HEK293T (cell line): ENCODE data around the gene PTTG1IP.
A peak's percentile ranks its signal among the peaks of the same experiment; 100 is the strongest.

ENCODE experiments used
- CTCF ChIA-PET: fragments of 350-600 bp; formaldehyde crosslinking; extraction: SDS; loops from one replicate; lab custom pipeline; 2021; ENCODE audit warnings: antibody characterized with exemption, inconsistent platforms; lab: Yijun Ruan, JAX
- POLR2A ChIA-PET: fragments of 350-600 bp; formaldehyde crosslinking; extraction: SDS; loops from one replicate; lab custom pipeline; 2020; ENCODE audit warnings: antibody characterized with exemption, inconsistent platforms; lab: Yijun Ruan, JAX
- DNase-seq: peaks from one replicate; pipeline ENCODE4 v3.0.0; 2012; ENCODE audit warnings: mixed read lengths; ENCODE audit errors: extremely low spot score
- ARNT ChIP-seq: fragments of 450-650 bp; IDR thresholded peaks from 2 replicates; pipeline ENCODE4 v1.6.1; 2017; ENCODE audit warnings: mild to moderate bottlenecking
- BHLHE40 ChIP-seq: fragments of 450-650 bp; IDR thresholded peaks from 2 replicates; pipeline ENCODE4 v1.6.1; 2016; ENCODE audit warnings: mild to moderate bottlenecking, moderate library complexity, borderline replicate concordance
- CTBP1 ChIP-seq: fragments of 450-650 bp; IDR thresholded peaks from 2 replicates; pipeline ENCODE4 v1.6.1; 2016; ENCODE audit warnings: borderline replicate concordance
- ELF4 ChIP-seq: fragments of 450-650 bp; IDR thresholded peaks from 2 replicates; pipeline ENCODE4 v1.6.1; 2017; ENCODE audit warnings: antibody characterized with exemption
- FOXA1 ChIP-seq: fragments of 450-650 bp; IDR thresholded peaks from 2 replicates; pipeline ENCODE4 v1.6.1; 2016; ENCODE audit warnings: mild to moderate bottlenecking
- FOXK2 ChIP-seq: fragments of 450-650 bp; IDR thresholded peaks from 2 replicates; pipeline ENCODE4 v1.6.1; 2016; ENCODE audit warnings: mild to moderate bottlenecking
- FOXM1 ChIP-seq: fragments of 450-650 bp; IDR thresholded peaks from 2 replicates; pipeline ENCODE4 v1.6.1; 2017; ENCODE audit warnings: mild to moderate bottlenecking, borderline replicate concordance
- HDGF ChIP-seq: fragments of 450-650 bp; IDR thresholded peaks from 2 replicates; pipeline ENCODE4 v1.6.1; 2017; ENCODE audit warnings: antibody characterized with exemption, borderline replicate concordance
- L3MBTL2 ChIP-seq: fragments of 450-650 bp; conservative IDR thresholded peaks from 2 replicates; pipeline ENCODE4 v1.6.1; 2016; ENCODE audit warnings: mild to moderate bottlenecking
- LEF1 ChIP-seq: fragments of 450-650 bp; IDR thresholded peaks from 2 replicates; pipeline ENCODE4 v1.6.1; 2017; ENCODE audit warnings: mild to moderate bottlenecking, borderline replicate concordance
- NFRKB ChIP-seq: fragments of 450-650 bp; IDR thresholded peaks from 2 replicates; pipeline ENCODE4 v1.6.1; 2016; ENCODE audit warnings: mild to moderate bottlenecking, moderate library complexity
- SP1 ChIP-seq: fragments of 450-650 bp; IDR thresholded peaks from 2 replicates; pipeline ENCODE4 v1.6.1; 2017
- SUZ12 ChIP-seq: fragments of 450-650 bp; IDR thresholded peaks from 2 replicates; pipeline ENCODE4 v1.6.1; 2016; ENCODE audit warnings: mild to moderate bottlenecking
- TARDBP ChIP-seq: fragments of 450-650 bp; IDR thresholded peaks from 2 replicates; pipeline ENCODE4 v1.6.1; 2016
- ZNF384 ChIP-seq: fragments of 450-650 bp; IDR thresholded peaks from 2 replicates; pipeline ENCODE4 v1.6.1; 2016
- TF ChIP-seq, protein P1 (sequence below): fragments of 450-650 bp; IDR thresholded peaks from 2 replicates; pipeline ENCODE4 v1.6.1; 2016

The PTTG1IP gene

GRCh38 chr21:44817506-44817880, 56.0 kb downstream of the PTTG1IP start:
- CTCF ChIA-PET: no interaction called here
- POLR2A ChIA-PET: interaction anchor here (0.6 to 1.0 kb wide), 6 partner anchors 9 to 56 kb away, joined by 3 to 11 read pairs (median 3); partner anchors contain the start of genes PTTG1IP and UBE2G2
- DNase-seq: peak; percentile 99
- TF ChIP-seq, protein P1, sequence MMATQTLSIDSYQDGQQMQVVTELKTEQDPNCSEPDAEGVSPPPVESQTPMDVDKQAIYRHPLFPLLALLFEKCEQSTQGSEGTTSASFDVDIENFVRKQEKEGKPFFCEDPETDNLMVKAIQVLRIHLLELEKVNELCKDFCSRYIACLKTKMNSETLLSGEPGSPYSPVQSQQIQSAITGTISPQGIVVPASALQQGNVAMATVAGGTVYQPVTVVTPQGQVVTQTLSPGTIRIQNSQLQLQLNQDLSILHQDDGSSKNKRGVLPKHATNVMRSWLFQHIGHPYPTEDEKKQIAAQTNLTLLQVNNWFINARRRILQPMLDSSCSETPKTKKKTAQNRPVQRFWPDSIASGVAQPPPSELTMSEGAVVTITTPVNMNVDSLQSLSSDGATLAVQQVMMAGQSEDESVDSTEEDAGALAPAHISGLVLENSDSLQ: no peak
- TF ChIP-seq TARDBP (no peak), FOXA1 (no peak), NFRKB (no peak), CTBP1 (no peak), SUZ12 (no peak), ARNT (no peak), SP1 (no peak), BHLHE40 (no peak), L3MBTL2 (no peak), ZNF384 (no peak), FOXM1 (no peak), ELF4 (no peak), HDGF (no peak), LEF1 (no peak), FOXK2 (no peak)

GRCh38 chr21:44816761-44817505, 56.6 kb downstream of the PTTG1IP start:
- TF ChIP-seq FOXA1: no peak
- no peak for TF ChIP-seq FOXK2
- no peak for TF ChIP-seq SUZ12
- no peak for TF ChIP-seq ARNT
- TF ChIP-seq, protein P1: no peak
- TF ChIP-seq NFRKB: no peak
- TF ChIP-seq TARDBP: no peak
- TF ChIP-seq ZNF384: no peak
- no peak for TF ChIP-seq HDGF
- TF ChIP-seq CTBP1: no peak
- TF ChIP-seq FOXM1: no peak
- no peak for TF ChIP-seq SP1
- no peak for TF ChIP-seq BHLHE40
- no peak for TF ChIP-seq LEF1
- TF ChIP-seq L3MBTL2: no peak
- TF ChIP-seq ELF4: no peak
- DNase-seq: no peak
- ChIA-PET POLR2A (interaction anchor here (0.6 to 1.0 kb wide), 6 partner anchors 8 to 57 kb away, joined by 3 to 11 read pairs (median 3); partner anchors contain the start of genes PTTG1IP and UBE2G2), CTCF (no interaction called here)

DNA sequence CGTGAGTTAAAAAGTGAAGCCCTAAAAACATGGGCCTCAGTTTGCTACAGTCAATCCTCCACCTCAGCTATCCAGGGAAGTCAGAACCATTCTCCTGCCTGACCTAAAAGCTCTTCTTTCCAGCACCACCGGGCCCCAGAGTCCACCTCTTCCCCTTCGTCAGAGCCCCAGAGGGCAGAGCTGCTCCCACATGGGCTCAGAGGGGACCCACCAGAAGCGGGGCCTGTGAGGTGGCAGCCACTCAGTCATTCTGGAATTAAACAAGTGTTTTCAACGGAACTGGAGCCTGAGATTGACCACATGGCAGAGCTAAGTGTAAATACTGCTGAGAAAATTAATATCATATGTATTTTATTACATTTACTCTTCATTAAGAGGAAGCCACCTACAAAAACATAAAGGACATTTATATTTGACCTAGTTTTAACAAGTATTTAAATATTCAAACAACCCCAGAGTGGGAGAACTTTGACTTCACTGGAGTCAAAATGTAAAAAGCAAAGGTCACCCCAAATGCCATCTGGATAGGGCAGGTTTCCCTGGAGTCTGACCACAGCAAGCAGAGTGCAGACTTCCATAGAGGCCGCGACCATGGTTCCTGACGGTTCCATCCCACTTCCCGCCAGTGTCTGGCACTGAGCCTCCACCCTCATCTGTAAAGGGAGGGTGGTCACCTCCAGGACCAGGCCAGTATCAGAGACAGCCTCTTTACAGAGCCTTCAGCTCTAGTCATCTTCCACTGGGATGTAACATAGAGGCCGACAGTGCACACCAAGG, 57.5 kb downstream of the PTTG1IP start:
- POLR2A ChIA-PET: interaction anchor here (0.8 to 1.6 kb wide), 3 partner anchors 11 to 58 kb away, joined by 3 to 7 read pairs (median 6); partner anchors contain the start of genes PTTG1IP and UBE2G2
- CTCF ChIA-PET: interaction anchor here (0.6 to 1.6 kb wide), 2 partner anchors 16 to 1466 kb away, joined by 5 to 6 read pairs; no protein-coding TSS in a partner anchor
- TF ChIP-seq LEF1: no peak
- no peak for TF ChIP-seq NFRKB
- TF ChIP-seq FOXK2: no peak
- TF ChIP-seq ELF4: no peak
- TF ChIP-seq, protein P1: no peak
- no peak for TF ChIP-seq BHLHE40
- no peak for TF ChIP-seq HDGF
- no peak for TF ChIP-seq SP1
- TF ChIP-seq FOXA1: no peak
- no peak for TF ChIP-seq FOXM1
- TF ChIP-seq L3MBTL2: no peak
- TF ChIP-seq CTBP1: no peak
- TF ChIP-seq SUZ12: no peak
- TF ChIP-seq ZNF384: no peak
- TF ChIP-seq ARNT: no peak
- DNase-seq: no peak

DNA sequence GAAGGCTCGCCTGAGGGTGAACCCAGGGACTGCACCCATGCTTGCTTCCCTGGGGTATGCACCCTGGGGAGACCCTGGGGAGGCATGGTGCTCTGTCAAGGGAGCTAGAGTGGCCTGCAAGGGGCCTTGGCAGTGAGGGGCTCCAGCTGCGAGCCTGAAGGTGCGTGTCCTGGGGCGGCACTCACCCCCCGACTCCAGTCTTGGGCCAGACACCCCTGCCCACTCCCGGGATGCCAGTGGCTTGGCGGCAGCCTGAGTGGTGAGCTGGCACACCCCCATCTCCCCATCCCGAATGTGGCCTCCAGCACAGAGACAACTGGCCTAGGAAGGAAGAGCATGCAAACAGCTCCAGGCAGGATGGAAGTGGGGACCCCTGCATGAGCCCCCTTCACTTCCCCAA, 58.3 kb downstream of the PTTG1IP start:
- POLR2A ChIA-PET: interaction anchor here (0.8 to 1.6 kb wide), 3 partner anchors 10 to 59 kb away, joined by 3 to 7 read pairs (median 6); partner anchors contain the start of genes PTTG1IP and UBE2G2
- TF ChIP-seq FOXK2 (no peak), ARNT (no peak), FOXM1 (no peak), SUZ12 (no peak), TARDBP (no peak), ZNF384 (no peak), NFRKB (no peak), FOXA1 (no peak), HDGF (no peak), L3MBTL2 (no peak), BHLHE40 (no peak), ELF4 (no peak)
- TF ChIP-seq, protein P1: no peak
- CTCF ChIA-PET: interaction anchor here (0.6 to 1.6 kb wide), 2 partner anchors 15 to 1465 kb away, joined by 5 to 6 read pairs; no protein-coding TSS in a partner anchor
- DNase-seq: no peak
